SU-DHL-6 (cell line): ENCODE measurements around the gene GDPGP1.

ENCODE experiments used
- CTCF ChIP-seq: fragments of 200-600 bp; sonication (generic); IDR thresholded peaks from one replicate; pipeline ENCODE4 v1.5.1; 2017; ENCODE audit warnings: antibody characterized with exemption, mild to moderate bottlenecking, low read length, moderate library complexity; ENCODE audit not compliant: insufficient read depth, poor library complexity, severe bottlenecking
- EZH2phosphoT487 ChIP-seq: fragments of 200-600 bp; sonication (generic), shearing (Covaris generic); conservative IDR thresholded peaks from 2 replicates; pipeline ENCODE4 v1.6.1; 2018; ENCODE audit warnings: mild to moderate bottlenecking, antibody characterized with exemption, low read length, moderate library complexity, mixed read lengths

GRCh38 chr15:90184786-90185704 is 49.0 kb upstream of the GDPGP1 start:
- TF ChIP-seq CTCF = no peak
- TF ChIP-seq EZH2phosphoT487 = no peak
